AG04450 (cell line): ENCODE data around the gene PHF20. TPM values are rescaled to one million over a fixed set of nuclear protein-coding genes. Genes with fewer than 3 reads are reported as not detected.
"Not testable (repeated sequence)": the region's sequence is repeated elsewhere in the genome, so short reads cannot be mapped to it uniquely, and the experiment has no call there.

Experiments used
- CTCF ChIA-PET: fragments of 300-600, 350-600 bp; formaldehyde crosslinking; extraction: SDS; loops from one replicate; lab custom pipeline; 2022; ENCODE audit warnings: antibody characterized with exemption, inconsistent platforms; lab: Charles Lee
- POLR2A ChIA-PET: fragments of 350-600 bp; formaldehyde crosslinking; extraction: SDS; loops from one replicate; lab custom pipeline; 2021; ENCODE audit warnings: antibody characterized with exemption, inconsistent platforms; lab: Yijun Ruan, JAX
- DNase-seq: peaks from one replicate; pipeline ENCODE4 v3.0.0-alpha.2; 2011; ENCODE audit warnings: low read depth, low spot score
- H3K27ac ChIP-seq: one replicate; pipeline ENCODE4 v1.5.1; 2012; ENCODE audit warnings: low read depth, low read length, control low read depth
- H3K27me3 ChIP-seq: one replicate; pipeline ENCODE4 v1.6.0; 2012; ENCODE audit warnings: low read length; ENCODE audit not compliant: control insufficient read depth, insufficient read depth
- H3K4me3 ChIP-seq: 2 replicates; pipeline ENCODE4 v1.5.1; 2011; ENCODE audit warnings: mild to moderate bottlenecking, low read depth, low read length, control low read depth
- H3K9me3 ChIP-seq: 2 replicates; pipeline ENCODE4 v1.5.1; 2012; ENCODE audit warnings: low read length; ENCODE audit not compliant: control insufficient read depth, insufficient read depth
- polyA plus RNA-seq: library from polyadenylated mRNA; depleted of rRNA; stranded (reverse); fragments of >200 nt; gene quantifications from 2 replicates; pipeline ENCODE4 v1.2.3, GENCODE V29; 2011
- TF ChIP-seq, protein P1 (sequence below): IDR thresholded peaks from 2 replicates; pipeline ENCODE4 v1.5.1; 2011; ENCODE audit warnings: low read depth, low read length, control low read depth, inconsistent platforms

PHF20 gene
- polyA plus RNA-seq, 1 experiment, result 30.6 TPM

DNA sequence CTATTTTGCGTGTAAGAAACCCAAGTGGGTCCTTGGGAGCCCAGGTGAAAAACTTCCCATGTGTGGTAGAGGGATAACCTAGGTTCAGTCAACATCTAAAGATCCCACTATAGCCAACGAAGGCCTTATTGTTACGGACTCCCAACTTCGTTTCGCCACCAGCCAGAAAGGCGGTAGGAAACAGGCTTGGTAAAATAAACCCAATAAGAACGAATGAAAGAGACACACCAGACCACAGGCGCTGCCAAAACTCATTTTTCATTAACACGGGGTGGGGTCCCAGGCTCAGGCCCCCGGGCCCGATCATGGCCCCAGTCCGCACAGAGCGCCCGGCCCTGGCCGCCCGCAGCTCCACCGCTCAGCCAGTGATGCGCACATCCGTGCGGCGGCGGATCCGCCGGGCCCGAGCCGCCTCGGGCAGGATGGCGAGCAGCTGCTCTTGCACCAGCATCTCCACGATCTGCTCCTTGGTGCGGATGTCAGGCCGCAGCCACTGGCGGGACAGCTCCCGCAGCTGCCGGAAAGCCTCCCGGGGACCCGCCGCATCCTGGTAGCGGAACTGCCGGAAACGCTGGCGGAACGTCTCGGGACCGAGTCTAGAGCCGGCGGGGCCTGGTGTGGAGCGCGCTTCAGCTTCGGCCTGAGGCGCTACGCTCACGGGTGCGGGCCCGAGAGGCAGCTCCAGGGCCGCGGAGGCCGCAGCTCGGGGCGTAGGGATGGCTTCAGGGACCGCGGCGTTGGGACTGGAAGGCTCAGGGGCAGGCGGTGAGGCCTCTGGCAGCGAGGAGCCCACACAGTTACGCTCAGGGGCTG is 181.8 kb downstream of the PHF20 start:
- H3K4me3 ChIP-seq, result peak overlapping the region; percentile 91
- ChIA-PET POLR2A (interaction anchor here (0.6 to 1.8 kb wide), 12 partner anchors 11 to 250 kb away, joined by 3 to 25 read pairs (median 4); partner anchors contain the start of gene RBM39), CTCF (interaction anchor here (0.5 to 3.9 kb wide), 54 partner anchors 8 to 1077 kb away, joined by 3 to 41 read pairs (median 4); partner anchors contain the start of genes ACSS2, CNBD2 and RBM39)
- peak overlapping the region; percentile 99 for H3K27ac ChIP-seq
- DNase-seq, result no peak
- H3K9me3 ChIP-seq, result no peaks in the 10 kb centered on the region; the same call in 1 of the 2 replicates
- TF ChIP-seq, protein P1, sequence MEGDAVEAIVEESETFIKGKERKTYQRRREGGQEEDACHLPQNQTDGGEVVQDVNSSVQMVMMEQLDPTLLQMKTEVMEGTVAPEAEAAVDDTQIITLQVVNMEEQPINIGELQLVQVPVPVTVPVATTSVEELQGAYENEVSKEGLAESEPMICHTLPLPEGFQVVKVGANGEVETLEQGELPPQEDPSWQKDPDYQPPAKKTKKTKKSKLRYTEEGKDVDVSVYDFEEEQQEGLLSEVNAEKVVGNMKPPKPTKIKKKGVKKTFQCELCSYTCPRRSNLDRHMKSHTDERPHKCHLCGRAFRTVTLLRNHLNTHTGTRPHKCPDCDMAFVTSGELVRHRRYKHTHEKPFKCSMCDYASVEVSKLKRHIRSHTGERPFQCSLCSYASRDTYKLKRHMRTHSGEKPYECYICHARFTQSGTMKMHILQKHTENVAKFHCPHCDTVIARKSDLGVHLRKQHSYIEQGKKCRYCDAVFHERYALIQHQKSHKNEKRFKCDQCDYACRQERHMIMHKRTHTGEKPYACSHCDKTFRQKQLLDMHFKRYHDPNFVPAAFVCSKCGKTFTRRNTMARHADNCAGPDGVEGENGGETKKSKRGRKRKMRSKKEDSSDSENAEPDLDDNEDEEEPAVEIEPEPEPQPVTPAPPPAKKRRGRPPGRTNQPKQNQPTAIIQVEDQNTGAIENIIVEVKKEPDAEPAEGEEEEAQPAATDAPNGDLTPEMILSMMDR, result no peak
- H3K27me3 ChIP-seq, result no peaks in the 10 kb centered on the region

- DNase-seq, result peak; percentile 94
- ChIA-PET POLR2A (interaction anchor here (0.6 to 1.8 kb wide), 12 partner anchors 12 to 335 kb away, joined by 3 to 25 read pairs (median 3); partner anchors contain the start of gene RBM39), CTCF (interaction anchor here (0.5 to 3.9 kb wide), 66 partner anchors 8 to 1078 kb away, joined by 3 to 41 read pairs (median 4); partner anchors contain the start of genes ACSS2, CNBD2 and RBM39)
- Histone ChIP-seq H3K27ac (peak within 1 kb of the TSS; percentile 99), H3K9me3 (no peaks in the 10 kb centered on the region; the same call in 1 of the 2 replicates), H3K27me3 (no peaks in the 10 kb centered on the region), H3K4me3 (peak within 1 kb of the TSS; percentile 91)
- TF ChIP-seq, protein P1, result peak; percentile 96
Measured at GRCh38 chr20:35954200-35954906, 182.5 kb downstream of the PHF20 start, which contains the start of gene SCAND1. Gene SCAND1, minus strand, starts transcription at chr20:35954502. Its CDS starts 218 bp downstream, at chr20:35954284.

GRCh38 chr20:35954907-35955251 is 183.1 kb downstream of the PHF20 start:
- Histone ChIP-seq H3K27me3 (no peaks in the 10 kb centered on the region), H3K9me3 (no peaks in the 10 kb centered on the region; the same call in 1 of the 2 replicates), H3K4me3 (peak overlapping the region; percentile 91), H3K27ac (peak overlapping the region; percentile 57)
- ChIA-PET POLR2A (interaction anchor here (0.9 to 1.8 kb wide), 6 partner anchors 12 to 336 kb away, joined by 3 to 25 read pairs (median 4); partner anchors contain the start of gene RBM39), CTCF (interaction anchor here (0.6 to 3.9 kb wide), 55 partner anchors 9 to 491 kb away, joined by 3 to 41 read pairs (median 4); partner anchors contain the start of genes CNBD2 and RBM39)
- DNase-seq, result no peak
- TF ChIP-seq, protein P1, result no peak

GRCh38 chr20:35956616-35957015 is 184.8 kb downstream of the PHF20 start:
- POLR2A ChIA-PET, result no interaction called here

GRCh38 chr20:35959291-35959690 is 187.5 kb downstream of the PHF20 start:
- H3K27ac ChIP-seq, H3K27me3 ChIP-seq, DNase-seq, H3K4me3 ChIP-seq, POLR2A ChIA-PET, H3K9me3 ChIP-seq: not testable (repeated sequence)
- CTCF ChIA-PET, result interaction anchor here (1.2 kb wide), 1 partner anchor 32 kb away, joined by 3 read pairs; no protein-coding TSS in a partner anchor

More at GRCh38 chr20:35956616-35957015, 184.8 kb downstream of the PHF20 start:
- CTCF ChIA-PET, result interaction anchor here (1.7 kb wide), 1 partner anchor 36 kb away, joined by 6 read pairs; no protein-coding TSS in a partner anchor
- Histone ChIP-seq H3K27ac (no peak overlapping the region), H3K9me3 (no peaks in the 10 kb centered on the region; the same call in 1 of the 2 replicates), H3K4me3 (no peak overlapping the region), H3K27me3 (peaks cover 5% of the 10 kb centered on the region)
- TF ChIP-seq, protein P1, result no peak
- DNase-seq, result no peak
